ENCODE results near the gene GMIP.

GMIP gene

GRCh38 chr19:19651076-19651475, 7.6 kb upstream of the GMIP start:
- Histone ChIP-seq H3K9me3 (ENCODE audit: severe bottlenecking) (no peaks in the 10 kb centered on the region), H3K27me3 (ENCODE audit: insufficient read depth, low read depth, severe bottlenecking) (no peaks in the 10 kb centered on the region), H3K27ac (no peak overlapping the region), H3K4me3 (ENCODE audit: low read depth, low read length) (no peak overlapping the region), H3K36me3 (peaks cover 84% of the 10 kb centered on the region)
- TF ChIP-seq CTCF (IDR thresholded peaks at IDR 0.05; ENCODE audit: low read depth, low read length): no peak
- DNase-seq: no peak

- H3K27me3 ChIP-seq (ENCODE audit: insufficient read depth, low read depth, severe bottlenecking): no peaks in the 10 kb centered on the region
- no peak overlapping the region for H3K27ac ChIP-seq
- H3K36me3 ChIP-seq: peaks cover 84% of the 10 kb centered on the region
- H3K9me3 ChIP-seq (ENCODE audit: severe bottlenecking): no peaks in the 10 kb centered on the region
- H3K4me3 ChIP-seq (ENCODE audit: low read depth, low read length): no peak overlapping the region
- TF ChIP-seq CTCF (IDR thresholded peaks at IDR 0.05; ENCODE audit: low read depth, low read length): no peak
- DNase-seq: no peak
Measured at GRCh38 chr19:19650331-19650730, 6.9 kb upstream of the GMIP start.

GRCh38 chr19:19649580-19649995, 6.1 kb upstream of the GMIP start:
- Histone ChIP-seq H3K36me3 (peaks cover 84% of the 10 kb centered on the region), H3K4me3 (ENCODE audit: low read depth, low read length) (no peak overlapping the region), H3K9me3 (ENCODE audit: severe bottlenecking) (no peaks in the 10 kb centered on the region), H3K27ac (no peak overlapping the region), H3K27me3 (ENCODE audit: insufficient read depth, low read depth, severe bottlenecking) (no peaks in the 10 kb centered on the region)
- TF ChIP-seq CTCF (IDR thresholded peaks at IDR 0.05; ENCODE audit: low read depth, low read length): no peak
- DNase-seq: no peak

- no peak for DNase-seq
- no peak overlapping the region for H3K27ac ChIP-seq
- no peak overlapping the region for H3K4me3 ChIP-seq (ENCODE audit: low read depth, low read length)
- no peaks in the 10 kb centered on the region for H3K9me3 ChIP-seq (ENCODE audit: severe bottlenecking)
- no peak for TF ChIP-seq CTCF (IDR thresholded peaks at IDR 0.05; ENCODE audit: low read depth, low read length)
- H3K36me3 ChIP-seq: peaks cover 84% of the 10 kb centered on the region
- no peaks in the 10 kb centered on the region for H3K27me3 ChIP-seq (ENCODE audit: insufficient read depth, low read depth, severe bottlenecking)
Measured at GRCh38 chr19:19649155-19649554, 5.7 kb upstream of the GMIP start.

GRCh38 chr19:19647037-19647835, 3.8 kb upstream of the GMIP start:
- no peak for DNase-seq
- Histone ChIP-seq H3K27ac (no peak overlapping the region), H3K36me3 (peaks cover 69% of the 10 kb centered on the region), H3K27me3 (ENCODE audit: insufficient read depth, low read depth, severe bottlenecking) (no peaks in the 10 kb centered on the region), H3K4me3 (ENCODE audit: low read depth, low read length) (no peak overlapping the region), H3K9me3 (ENCODE audit: severe bottlenecking) (no peaks in the 10 kb centered on the region)
- no peak for TF ChIP-seq CTCF (IDR thresholded peaks at IDR 0.05; ENCODE audit: low read depth, low read length)
